Thoracic aorta (tissue), 2 donors: Measurements from ENCODE around the gene TAL2. TPM values are rescaled to one million over a fixed set of nuclear protein-coding genes. Genes with fewer than 3 reads are reported as not detected.

Experiments used
- ATAC-seq: fragments of 150-250 bp; one replicate; pipeline ENCODE4 v1.8.0; 2017; ENCODE audit warnings: low read depth; ENCODE audit not compliant: insufficient number of reproducible peaks, low FRiP score
- DNase-seq: peaks from one replicate; pipeline ENCODE4 v3.0.0-alpha.2; 2020; ENCODE audit warnings: low spot score
- H3K27ac ChIP-seq, 2 donors: fragments of 200-600 bp; sonication (generic); 1 replicate in 1 of 2; 2 replicates in 1 of 2; pipeline ENCODE4 v1.5.1; 2016; ENCODE audit warnings: mild to moderate bottlenecking in 2 of 2, moderate library complexity in 2 of 2
- H3K27me3 ChIP-seq: fragments of 200-600 bp; sonication (generic); replicated peaks from 2 replicates; pipeline ENCODE4 v1.6.0; 2016; ENCODE audit warnings: mild to moderate bottlenecking; ENCODE audit not compliant: insufficient read depth
- H3K36me3 ChIP-seq: fragments of 200-600 bp; sonication (generic); one replicate; pipeline ENCODE4 v1.5.1; 2016
- H3K4me1 ChIP-seq, 2 donors: fragments of 200-600 bp; sonication (generic); 1 replicate in 1 of 2; 2 replicates in 1 of 2; pipeline versions ENCODE4 v1.5.1 to v1.6.0; 2016; ENCODE audit warnings: low read depth in 2 of 2, mild to moderate bottlenecking in 1 of 2; ENCODE audit not compliant: control insufficient read depth in 1 of 2
- H3K4me3 ChIP-seq: fragments of 200-600 bp; sonication (generic); 2 replicates; pipeline ENCODE4 v1.5.1; 2016; ENCODE audit warnings: mild to moderate bottlenecking
- H3K9me3 ChIP-seq: fragments of 200-600 bp; sonication (generic); 2 replicates; pipeline ENCODE4 v1.5.1; 2016
- total RNA-seq, 2 donors: library from RNA; depleted of rRNA; stranded (reverse); fragments of >200 nt; gene quantifications; one replicate each; pipeline versions ENCODE4 v1.1.0 to v1.2.3, GENCODE V29; 2016
- TF ChIP-seq, protein P1 (sequence below): fragments of 200-600 bp; sonication (generic); IDR thresholded peaks from one replicate; pipeline ENCODE4 v1.5.1; 2019; ENCODE audit warnings: antibody characterized with exemption

TAL2 gene
- total RNA-seq, 2 donors from 2014 or later, result not detected

DNA sequence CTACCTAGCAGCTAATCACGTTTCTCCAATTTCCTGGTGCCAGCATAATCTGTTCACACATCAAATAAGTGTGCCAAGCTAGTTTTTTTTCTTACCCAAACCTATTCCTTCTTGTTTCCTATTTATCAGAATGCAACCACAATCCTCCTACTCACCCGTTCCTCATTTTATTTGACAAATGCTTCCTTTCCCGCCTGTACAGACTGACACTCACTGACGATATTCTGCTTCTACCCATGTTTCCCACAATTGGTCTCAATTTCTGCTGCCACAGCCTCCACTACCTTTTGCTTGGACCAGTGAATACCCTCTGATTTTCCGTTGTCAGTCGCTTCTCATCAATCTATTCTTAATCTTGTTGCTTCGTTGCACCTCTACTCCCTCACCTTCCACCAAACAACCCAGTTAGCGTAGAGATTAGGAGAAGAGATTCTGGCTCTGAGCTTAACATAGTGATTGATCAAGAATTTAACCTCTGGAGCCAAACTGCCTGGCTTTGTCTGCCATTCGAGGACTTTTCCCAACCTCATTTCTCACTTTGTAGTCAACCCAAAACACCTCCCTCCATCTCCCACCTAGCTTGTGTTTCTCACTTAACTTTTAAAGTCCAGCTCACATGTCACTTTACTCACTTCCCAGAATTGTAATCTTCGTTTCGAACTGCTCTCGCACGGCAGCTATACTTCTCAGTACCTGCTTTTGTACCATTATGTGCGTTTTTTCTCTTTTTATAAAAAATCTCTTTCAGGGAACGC, 31.4 kb downstream of the TAL2 start:
- TF ChIP-seq, protein P1, sequence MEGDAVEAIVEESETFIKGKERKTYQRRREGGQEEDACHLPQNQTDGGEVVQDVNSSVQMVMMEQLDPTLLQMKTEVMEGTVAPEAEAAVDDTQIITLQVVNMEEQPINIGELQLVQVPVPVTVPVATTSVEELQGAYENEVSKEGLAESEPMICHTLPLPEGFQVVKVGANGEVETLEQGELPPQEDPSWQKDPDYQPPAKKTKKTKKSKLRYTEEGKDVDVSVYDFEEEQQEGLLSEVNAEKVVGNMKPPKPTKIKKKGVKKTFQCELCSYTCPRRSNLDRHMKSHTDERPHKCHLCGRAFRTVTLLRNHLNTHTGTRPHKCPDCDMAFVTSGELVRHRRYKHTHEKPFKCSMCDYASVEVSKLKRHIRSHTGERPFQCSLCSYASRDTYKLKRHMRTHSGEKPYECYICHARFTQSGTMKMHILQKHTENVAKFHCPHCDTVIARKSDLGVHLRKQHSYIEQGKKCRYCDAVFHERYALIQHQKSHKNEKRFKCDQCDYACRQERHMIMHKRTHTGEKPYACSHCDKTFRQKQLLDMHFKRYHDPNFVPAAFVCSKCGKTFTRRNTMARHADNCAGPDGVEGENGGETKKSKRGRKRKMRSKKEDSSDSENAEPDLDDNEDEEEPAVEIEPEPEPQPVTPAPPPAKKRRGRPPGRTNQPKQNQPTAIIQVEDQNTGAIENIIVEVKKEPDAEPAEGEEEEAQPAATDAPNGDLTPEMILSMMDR, result no peak
- Histone ChIP-seq H3K36me3 (no peaks in the 10 kb centered on the region), H3K4me1 (peaks cover 4 to 15% of the 10 kb centered on the region in 2 donors), H3K27me3 (no peaks in the 10 kb centered on the region), H3K9me3 (no peaks in the 10 kb centered on the region), H3K27ac (no peak overlapping the region), H3K4me3 (peak overlapping the region; percentile 88)
- no peak for DNase-seq
- ATAC-seq, result no peak

DNA sequence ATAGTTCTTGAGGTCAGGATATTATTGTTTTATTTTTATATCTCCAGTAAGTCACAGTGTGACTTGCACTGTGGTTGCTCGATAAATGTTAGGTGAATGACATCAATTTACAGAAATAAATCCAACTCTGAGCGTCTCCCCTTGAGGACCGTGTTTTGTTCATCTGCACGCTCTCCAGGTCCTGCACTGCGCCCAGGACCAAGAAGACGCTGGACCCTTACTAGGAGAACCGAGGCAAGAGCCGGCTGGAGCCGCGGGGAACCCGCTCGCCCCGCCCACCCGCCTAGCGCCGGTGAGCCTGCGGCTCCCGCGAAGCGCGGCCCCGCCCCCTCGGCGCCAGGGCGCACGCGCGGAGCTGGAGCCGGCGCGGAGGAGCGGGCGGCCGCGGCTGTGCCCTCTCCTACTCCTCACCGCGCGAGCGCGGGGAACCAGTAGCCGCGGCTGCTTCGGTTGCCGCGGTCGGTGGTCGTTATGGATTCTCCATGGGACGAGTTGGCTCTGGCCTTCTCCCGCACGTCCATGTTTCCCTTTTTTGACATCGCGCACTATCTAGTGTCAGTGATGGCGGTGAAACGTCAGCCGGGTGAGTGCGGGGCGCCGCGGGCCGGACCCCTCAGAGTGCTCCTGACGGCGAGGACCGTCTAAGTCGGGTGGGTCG, 32.1 kb downstream of the TAL2 start, which contains the start of gene TMEM38B:
Gene TMEM38B, plus strand, starts transcription at position 352 of the 658 bp plus-strand sequence. Its CDS starts 120 bp downstream, at position 472.
- H3K27me3 ChIP-seq, result no peaks in the 10 kb centered on the region
- no peaks in the 10 kb centered on the region for H3K36me3 ChIP-seq
- ATAC-seq (peak; percentile 82), DNase-seq (no peak)
- peak within 1 kb of the TSS in 1 of 2 donors; percentile 47 for H3K27ac ChIP-seq
- H3K4me1 ChIP-seq, result peaks cover 4 to 15% of the 10 kb centered on the region in 2 donors
- H3K4me3 ChIP-seq, result peak within 1 kb of the TSS; percentile 88
- no peaks in the 10 kb centered on the region for H3K9me3 ChIP-seq
- TF ChIP-seq, protein P1, result no peak

DNA sequence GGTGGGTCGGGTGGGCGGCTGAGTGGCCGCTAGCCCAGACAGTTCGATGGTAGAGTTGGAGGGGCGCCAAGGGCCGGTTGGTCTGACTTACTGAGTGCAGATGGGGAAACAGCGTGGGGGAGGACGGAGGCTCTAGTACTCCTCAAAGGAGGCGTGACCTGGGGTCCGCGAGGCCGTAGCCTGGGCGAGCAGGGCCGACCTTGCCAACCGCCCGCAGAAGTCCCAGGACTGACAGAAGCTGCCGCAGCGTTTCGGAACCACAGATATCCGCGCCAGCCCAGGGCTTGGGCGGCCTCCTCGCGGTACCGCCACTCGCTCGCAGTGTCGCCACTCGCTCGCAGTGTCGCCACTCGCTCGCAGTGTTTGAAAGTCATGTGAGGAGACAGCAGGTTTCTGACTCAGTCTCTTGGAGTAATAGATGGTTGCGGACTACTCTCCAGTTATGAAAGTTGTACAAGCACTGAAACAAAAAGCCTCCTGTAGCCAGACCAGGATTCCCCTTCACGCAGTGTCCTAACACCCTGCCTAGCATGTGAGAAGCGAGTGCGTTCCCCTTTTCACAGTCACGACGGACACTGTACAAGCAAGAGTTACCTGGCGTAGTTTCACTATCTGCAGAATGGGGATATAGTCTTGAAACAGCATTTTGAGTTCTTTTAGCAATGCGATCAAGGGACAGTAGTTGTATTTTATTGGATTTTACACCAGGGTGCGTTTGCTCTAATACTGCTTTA, 32.8 kb downstream of the TAL2 start:
- Histone ChIP-seq H3K9me3 (no peaks in the 10 kb centered on the region), H3K4me3 (peak overlapping the region; percentile 88), H3K36me3 (no peaks in the 10 kb centered on the region), H3K27me3 (no peaks in the 10 kb centered on the region), H3K4me1 (peaks cover 4 to 15% of the 10 kb centered on the region in 2 donors), H3K27ac (peak overlapping the region in 1 of 2 donors; percentile 47)
- DNase-seq (peak; percentile 40), ATAC-seq (peak; percentile 60)
- TF ChIP-seq, protein P1, result no peak

DNA sequence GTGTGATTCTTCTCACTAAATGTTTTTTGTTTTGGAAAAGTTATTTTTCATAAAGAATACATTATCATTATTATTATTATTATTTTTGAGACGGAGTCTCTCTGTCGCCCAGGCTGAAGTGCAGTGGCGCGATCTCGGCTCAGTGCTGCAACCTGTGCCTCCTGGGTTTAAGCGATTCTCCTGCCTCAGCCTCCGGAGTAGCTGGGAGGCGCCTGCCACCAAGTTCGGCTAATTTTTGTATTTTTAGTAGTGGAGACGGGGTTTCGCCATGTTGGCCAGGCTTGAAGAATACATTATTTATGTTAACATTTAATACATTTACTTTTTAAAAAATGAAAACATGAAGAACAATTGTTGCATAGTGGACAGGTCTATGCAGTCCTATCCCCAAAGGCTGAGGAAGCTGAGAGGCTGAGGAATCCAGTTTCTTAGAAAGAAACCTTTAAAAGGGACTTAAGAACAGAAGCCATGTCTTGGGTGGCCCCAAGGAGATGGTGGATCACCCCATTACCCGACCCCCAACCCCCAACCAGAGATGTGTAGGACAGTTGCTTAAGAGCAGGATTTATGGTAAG, 34.0 kb downstream of the TAL2 start:
- ATAC-seq, result no peak
- Histone ChIP-seq H3K36me3 (no peaks in the 10 kb centered on the region), H3K27me3 (no peaks in the 10 kb centered on the region), H3K4me1 (peaks cover 4 to 15% of the 10 kb centered on the region in 2 donors), H3K9me3 (no peaks in the 10 kb centered on the region), H3K27ac (no peak overlapping the region), H3K4me3 (no peak overlapping the region)
- TF ChIP-seq, protein P1, result no peak
- DNase-seq, result no peak
